Measurements from ENCODE around the gene ST6GAL1. TPM values are rescaled to one million over a fixed set of nuclear protein-coding genes. Genes with fewer than 3 reads are reported as not detected.

The ST6GAL1 gene
- total and polyA plus RNA-seq, 2 of the 8 experiments (the other 6 are each of a cell fraction or from before 2014, with no cell fraction given): 62.8 to 80.9 TPM

DNA sequence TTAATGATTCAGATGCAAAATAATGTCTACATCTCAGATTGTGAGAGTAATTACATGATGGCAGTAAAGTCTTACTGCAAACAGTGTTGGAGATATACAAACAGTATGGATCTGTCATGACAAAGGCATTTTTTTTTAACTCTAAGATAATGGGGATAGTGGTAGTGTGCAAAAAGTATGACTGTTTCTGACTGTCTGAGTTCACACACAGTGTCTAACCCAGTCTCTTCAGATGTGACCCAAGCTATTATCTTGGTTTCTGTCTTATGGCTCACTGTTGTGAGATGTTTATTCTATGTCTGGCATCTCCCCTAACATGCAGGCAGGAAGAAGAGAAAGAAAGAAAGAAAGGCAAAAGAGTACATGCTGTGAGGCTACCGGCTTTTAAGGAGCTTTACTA, 191.9 kb downstream of the ST6GAL1 start:
- no peak overlapping the region for H3K4me3 ChIP-seq (ENCODE audit: extremely low read depth in 1 of 4, insufficient read depth in 2 of 4, low read depth in 3 of 4, low read length in 4 of 4)
- no peak overlapping the region for H3K27ac ChIP-seq (ENCODE audit: low read depth, low read length)
- no peak overlapping the region for H3K9ac ChIP-seq (replicated peaks in 1 of 4; ENCODE audit: extremely low read depth in 1 of 4, low read depth in 3 of 4, low read length in 3 of 4)
- no peak overlapping the region for H3K23ac ChIP-seq (ENCODE audit: insufficient read length)
- H2BK120ac ChIP-seq (replicated peaks; ENCODE audit: low read depth, low read length): no peak overlapping the region
- H3K4ac ChIP-seq (replicated peaks; ENCODE audit: insufficient read length, low read depth, low read length): no peak overlapping the region
- ChIA-PET POLR2A (ENCODE audit: partially characterized antibody) (no interaction called here), CTCF (ENCODE audit: partially characterized antibody) (interaction anchor here (0.8 to 2.4 kb wide), 3 partner anchors 9 to 43 kb away, joined by 3 to 24 read pairs (median 4); no protein-coding TSS in a partner anchor)
- no peak overlapping the region for H3K56ac ChIP-seq (replicated peaks; ENCODE audit: insufficient read length, low read depth, low read length)
- no peaks in the 10 kb centered on the region for H3K79me1 ChIP-seq (ENCODE audit: low read depth, low read length)
- H3K79me2 ChIP-seq (ENCODE audit: control insufficient read depth in 1 of 2, insufficient read depth in 2 of 2, low read length in 2 of 2): no peaks in the 10 kb centered on the region
- DNase-seq (ENCODE audit: low read depth in 1 of 2, low spot score in 2 of 2) (no peak), FAIRE-seq (no peak)
- no peak overlapping the region for H4K5ac ChIP-seq (ENCODE audit: insufficient read length, low read depth, low read length)
- H4K20me1 ChIP-seq (replicated peaks in 1 of 2; ENCODE audit: control insufficient read depth in 1 of 2, insufficient read depth in 2 of 2, low read length in 2 of 2): peaks cover 0 to 1% of the 10 kb centered on the region in 2 experiments
- no peaks in the 10 kb centered on the region for H3K9me3 ChIP-seq (ENCODE audit: insufficient read depth in 2 of 2, low read depth in 1 of 2, low read length in 1 of 2)
- H2AK5ac ChIP-seq (ENCODE audit: low read depth, low read length): no peak overlapping the region
- H3K18ac ChIP-seq (ENCODE audit: extremely low read depth, low read length): no peak overlapping the region
- H4K91ac ChIP-seq (replicated peaks; ENCODE audit: insufficient read length, low read length): no peak overlapping the region
- no peak overlapping the region for H3K14ac ChIP-seq (ENCODE audit: insufficient read length)
- H3K27me3 ChIP-seq (replicated peaks in 1 of 4; ENCODE audit: control insufficient read depth in 3 of 4, extremely low read depth in 1 of 4, insufficient read depth in 3 of 4, low read length in 3 of 4): no peaks in the 10 kb centered on the region
- H2AFZ ChIP-seq (ENCODE audit: low read length): no peak overlapping the region
- H2BK20ac ChIP-seq (ENCODE audit: low read length): no peak overlapping the region
- H3K4me2 ChIP-seq (ENCODE audit: insufficient read depth in 1 of 2, low read depth in 2 of 2, low read length in 2 of 2): no peak overlapping the region
- 77% methylated on average over 1 of the region's 1 CpG; no CpG with 5 or more reads in 1 of the 2 experiments for WGBS, 2 experiments (ENCODE audit: extremely low coverage in 1 of 2, insufficient coverage in 1 of 2, insufficient read length in 1 of 2, insufficient replicate concordance in 2 of 2, low coverage in 1 of 2, low lambda C conversion rate in 2 of 2, missing lambda C conversion rate in 1 of 2)
- no peak overlapping the region for H4K8ac ChIP-seq (ENCODE audit: extremely low read depth, insufficient read depth, low read length)
- no peaks in the 10 kb centered on the region for H3K4me1 ChIP-seq (replicated peaks in 1 of 4; ENCODE audit: control insufficient read depth in 3 of 4, insufficient read depth in 4 of 4, low read length in 3 of 4)
- H3K36me3 ChIP-seq (ENCODE audit: control insufficient read depth in 2 of 4, insufficient read depth in 4 of 4, low read length in 3 of 4): peaks cover 0 to 7% (median 0%) of the 10 kb centered on the region in 4 experiments; a peak in 3 of 8 replicates
- no peaks in the 10 kb centered on the region for H3K23me2 ChIP-seq (ENCODE audit: low read depth, low read length)
- H2BK5ac ChIP-seq (ENCODE audit: low read depth, low read length): no peak overlapping the region
- no peak overlapping the region for H2BK15ac ChIP-seq (ENCODE audit: low read length)
- H2BK12ac ChIP-seq (ENCODE audit: low read depth, low read length): no peak overlapping the region

Measured in H1 (cell line).